T follicular helper cell (primary cell): ENCODE data around the gene CEP70.
"Not testable (repeated sequence)": the region's sequence is repeated elsewhere in the genome, so short reads cannot be mapped to it uniquely, and the experiment has no call there.

Experiments
- DNase-seq: peaks from one replicate; pipeline ENCODE4 v3.0.0-alpha.2; 2020; ENCODE audit warnings: low read depth
- total RNA-seq, 2 experiments: gene quantifications; one replicate each; lab custom pipeline; 2026; lab: John Stamatoyannopoulos, UW

CEP70 gene
- 9.0 to 18.4 reads per million in 2 experiments for total RNA-seq

- peak; percentile 86 for DNase-seq
Observed at GRCh38 chr3:138594150-138594934, at the start of gene CEP70. TSS of gene CEP70 (minus strand) at chr3:138594260. CDS start at chr3:138572927, 21,333 bp downstream.

GRCh38 chr3:138642927-138643253, 48.8 kb upstream of the CEP70 start:
- no peak for DNase-seq

- no peak for DNase-seq
Observed at GRCh38 chr3:138642226-138642926, 48.3 kb upstream of the CEP70 start.

- no peak for DNase-seq
Observed at GRCh38 chr3:138640537-138640936, 46.5 kb upstream of the CEP70 start.

- DNase-seq, result no peak
Observed at GRCh38 chr3:138638641-138639040, 44.6 kb upstream of the CEP70 start.

- DNase-seq, result no peak
Observed at GRCh38 chr3:138629526-138629925, 35.5 kb upstream of the CEP70 start.

- no peak for DNase-seq
Observed at GRCh38 chr3:138625707-138626365, 31.8 kb upstream of the CEP70 start.

GRCh38 chr3:138624518-138624917, 30.5 kb upstream of the CEP70 start:
- DNase-seq, result no peak

- no peak for DNase-seq
Observed at GRCh38 chr3:138620431-138620830, 26.4 kb upstream of the CEP70 start.

GRCh38 chr3:138615462-138615861, 21.4 kb upstream of the CEP70 start:
- no peak for DNase-seq

GRCh38 chr3:138609898-138610266, 15.8 kb upstream of the CEP70 start:
- no peak for DNase-seq

- DNase-seq, result peak; percentile 29
Observed at GRCh38 chr3:138608322-138609135, 14.5 kb upstream of the CEP70 start, which contains the start of gene FAIM. TSS of gene FAIM (plus strand) at chr3:138608771. CDS start at chr3:138619727, 10,956 bp downstream.

GRCh38 chr3:138604106-138604595, 10.1 kb upstream of the CEP70 start:
- not testable (repeated sequence) for DNase-seq

GRCh38 chr3:138601661-138602060, 7.6 kb upstream of the CEP70 start:
- not testable (repeated sequence) for DNase-seq

- DNase-seq, result no peak
Observed at GRCh38 chr3:138600100-138600745, 6.2 kb upstream of the CEP70 start.

- DNase-seq, result no peak
Observed at GRCh38 chr3:138598534-138598933, 4.5 kb upstream of the CEP70 start.

- DNase-seq, result not testable (repeated sequence)
Observed at GRCh38 chr3:138597186-138597976, 3.3 kb upstream of the CEP70 start.

GRCh38 chr3:138594935-138595610, 1.0 kb upstream of the CEP70 start:
- no peak for DNase-seq

GRCh38 chr3:138593488-138594149, 441 bp downstream of the CEP70 start:
- no peak for DNase-seq
